GM23248 (cell line): ENCODE measurements around the gene LRRC63.

ENCODE experiments used
- EZH2 ChIP-seq: fragments of 200-600 bp; sonication (generic); IDR thresholded peaks from 2 replicates; pipeline ENCODE4 v1.6.1; 2018; ENCODE audit warnings: antibody characterized with exemption, mild to moderate bottlenecking; ENCODE audit not compliant: insufficient read depth, poor library complexity, severe bottlenecking
- EZH2phosphoT487 ChIP-seq: fragments of 200-600 bp; sonication (generic); IDR thresholded peaks from 2 replicates; pipeline ENCODE4 v1.6.1; 2018; ENCODE audit warnings: antibody characterized with exemption, moderate library complexity, mild to moderate bottlenecking, low read depth; ENCODE audit not compliant: insufficient read depth

DNA sequence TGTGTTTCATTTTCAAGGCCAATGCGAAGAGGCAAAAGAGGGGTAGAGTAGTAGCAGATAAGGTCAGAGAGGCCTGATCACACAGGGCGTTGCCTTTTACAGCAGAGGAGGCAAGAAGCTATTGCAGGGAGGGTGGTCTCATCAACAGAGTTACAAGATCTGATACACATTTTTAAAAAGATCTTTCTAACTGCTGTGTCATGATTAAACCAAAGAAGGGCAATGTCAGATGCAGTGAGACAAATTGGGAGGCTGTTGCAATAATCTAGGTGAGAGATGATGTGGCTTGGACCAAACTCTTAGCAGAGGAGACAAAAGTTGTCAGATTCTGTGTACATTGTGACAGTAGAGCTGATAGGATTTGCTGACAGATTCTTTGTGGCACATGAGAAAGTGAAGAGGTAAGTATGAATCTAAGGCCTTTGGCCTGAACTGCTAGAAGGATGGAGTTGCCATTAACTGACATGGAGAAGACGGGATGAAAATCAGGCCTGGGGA lies 13.0 kb upstream of the LRRC63 start:
- TF ChIP-seq EZH2 (no peak), EZH2phosphoT487 (no peak)
